Kidney epithelial cell (primary cell): ENCODE data around the gene FILIP1. TPM values are rescaled to one million over a fixed set of nuclear protein-coding genes. Genes with fewer than 3 reads are reported as not detected.

ENCODE experiments used
- DNase-seq: peaks from one replicate; pipeline ENCODE4 v3.0.0-alpha.2; 2010; ENCODE audit warnings: low read depth
- H3K27me3 ChIP-seq: 2 replicates; pipeline ENCODE4 v1.6.0; 2011; ENCODE audit warnings: low read length; ENCODE audit not compliant: control insufficient read depth, insufficient read depth
- H3K36me3 ChIP-seq: 2 replicates; pipeline ENCODE4 v1.5.1; 2011; ENCODE audit warnings: low read length; ENCODE audit not compliant: control insufficient read depth, insufficient read depth
- H3K4me3 ChIP-seq: 2 replicates; pipeline ENCODE4 v1.5.1; 2011; ENCODE audit warnings: low read depth, mild to moderate bottlenecking, control low read depth, low read length
- CTCF ChIP-seq: IDR thresholded peaks from 2 replicates; pipeline ENCODE4 v1.5.1; 2011; ENCODE audit warnings: mild to moderate bottlenecking, moderate library complexity, low read length, control low read depth, inconsistent platforms; ENCODE audit not compliant: insufficient read depth, poor library complexity, severe bottlenecking
- total RNA-seq: library from RNA; depleted of rRNA; stranded (reverse); fragments of >200 nt; gene quantifications from 2 replicates; pipeline ENCODE4 v1.2.3, GENCODE V29; 2015

Gene FILIP1
- total RNA-seq, 1 donor from 2014 or later: 0.04 TPM

DNA sequence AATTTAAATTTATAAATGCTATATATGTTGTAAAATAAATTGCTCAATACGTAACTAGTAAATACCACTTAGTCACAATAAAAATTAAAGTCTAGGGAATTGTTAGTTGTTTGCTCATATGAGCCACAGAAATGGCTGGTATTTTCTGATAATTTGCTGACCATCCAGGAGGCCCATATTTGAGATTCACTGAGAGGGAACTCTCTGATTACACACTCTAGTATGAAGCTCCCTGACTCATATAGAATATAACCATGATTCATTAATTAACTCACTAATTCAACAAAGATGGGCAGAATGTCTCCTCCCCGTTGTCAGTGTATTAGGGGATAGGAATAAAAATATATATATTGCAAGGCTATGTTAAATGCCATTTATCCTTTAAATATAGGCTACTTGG is 162.4 kb downstream of the FILIP1 start:
- Histone ChIP-seq H3K27me3 (no peaks in the 10 kb centered on the region), H3K36me3 (no peaks in the 10 kb centered on the region), H3K4me3 (no peak overlapping the region)
- no peak for DNase-seq
- TF ChIP-seq CTCF: no peak

- H3K4me3 ChIP-seq: no peak overlapping the region
- no peaks in the 10 kb centered on the region for H3K27me3 ChIP-seq
- DNase-seq: no peak
- TF ChIP-seq CTCF: no peak
- no peaks in the 10 kb centered on the region for H3K36me3 ChIP-seq
Measured at GRCh38 chr6:75329703-75330102, 163.9 kb downstream of the FILIP1 start.

DNA sequence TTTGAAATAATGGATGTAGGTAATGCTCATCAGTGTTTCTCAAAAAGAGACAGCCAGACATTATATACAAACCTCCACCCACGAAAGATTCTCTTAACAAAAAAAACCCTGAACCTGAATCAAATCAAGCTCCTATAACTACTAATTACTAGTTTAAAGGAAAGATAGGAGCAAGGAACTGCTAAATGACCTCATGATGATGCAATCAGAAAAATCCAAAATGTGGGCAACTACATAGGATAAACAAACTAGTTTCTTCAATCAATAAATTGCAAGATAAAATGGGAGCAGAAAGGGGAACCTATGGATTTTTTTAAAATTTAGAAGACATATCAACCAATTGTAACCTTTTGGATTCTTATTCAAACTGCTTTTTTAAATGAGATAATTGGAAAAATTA is 165.8 kb downstream of the FILIP1 start:
- no peak for TF ChIP-seq CTCF
- Histone ChIP-seq H3K27me3 (no peaks in the 10 kb centered on the region), H3K36me3 (no peaks in the 10 kb centered on the region), H3K4me3 (no peak overlapping the region)
- no peak for DNase-seq

- Histone ChIP-seq H3K36me3 (no peaks in the 10 kb centered on the region), H3K4me3 (no peak overlapping the region), H3K27me3 (no peaks in the 10 kb centered on the region)
- DNase-seq: no peak
- no peak for TF ChIP-seq CTCF
Measured at GRCh38 chr6:75326557-75327258, 166.9 kb downstream of the FILIP1 start.

GRCh38 chr6:75318900-75319299 is 174.7 kb downstream of the FILIP1 start:
- DNase-seq: no peak
- Histone ChIP-seq H3K27me3 (no peaks in the 10 kb centered on the region), H3K4me3 (no peak overlapping the region), H3K36me3 (no peaks in the 10 kb centered on the region)
- no peak for TF ChIP-seq CTCF
